ENCODE data around the gene MGLL.

- TF ChIP-seq CTCF (IDR thresholded peaks at IDR 0.05; ENCODE audit: insufficient read depth, low read depth, low read length) = no peak
- no peak for TF ChIP-seq EZH2 (IDR thresholded peaks at IDR 0.05; ENCODE audit: insufficient read depth, low read length)
Measured at GRCh38 chr3:127821394-127821793, 921 bp downstream of the MGLL start.
